Astrocyte of the cerebellum (primary cell): Measurements from ENCODE around the gene KRTAP10-5.

Experiments used
- DNase-seq: peaks from one replicate; pipeline ENCODE4 v3.0.0-alpha.2; 2011; ENCODE audit warnings: low read depth
- H3K4me3 ChIP-seq: 2 replicates; pipeline ENCODE4 v1.5.1; 2011; ENCODE audit warnings: mild to moderate bottlenecking, low read depth, low read length, moderate library complexity
- CTCF ChIP-seq: IDR thresholded peaks from 2 replicates; pipeline ENCODE4 v1.5.1; 2012; ENCODE audit warnings: low read length, low read depth, moderate library complexity, mild to moderate bottlenecking; ENCODE audit errors: missing control alignments
- in situ Hi-C: cut with HindIII; loops from 2 replicates; pipeline ENCODE4 v1.10.0; 2017; ENCODE audit warnings: low sequenced_read_pairs

Gene KRTAP10-5

GRCh38 chr21:44571844-44572782, 8.3 kb downstream of the KRTAP10-5 start:
- no peak for TF ChIP-seq CTCF
- no peak for DNase-seq
- no peak overlapping the region for H3K4me3 ChIP-seq
- in situ Hi-C loops: no loop called here

GRCh38 chr21:44571296-44571695, 9.1 kb downstream of the KRTAP10-5 start:
- in situ Hi-C loops: no loop called here
- no peak for TF ChIP-seq CTCF
- no peak overlapping the region for H3K4me3 ChIP-seq
- DNase-seq: no peak

- no peak for DNase-seq
- H3K4me3 ChIP-seq: no peak overlapping the region
- in situ Hi-C loops: no loop called here
- no peak for TF ChIP-seq CTCF
Observed at GRCh38 chr21:44569861-44570517, 10.4 kb downstream of the KRTAP10-5 start.

- TF ChIP-seq CTCF: no peak
- in situ Hi-C loops: no loop called here
- no peak for DNase-seq
Observed at GRCh38 chr21:44568667-44569556, 11.5 kb downstream of the KRTAP10-5 start.

GRCh38 chr21:44568261-44568660, 12.1 kb downstream of the KRTAP10-5 start:
- no peak for DNase-seq
- TF ChIP-seq CTCF: no peak
- in situ Hi-C loops: no loop called here
- no peak overlapping the region for H3K4me3 ChIP-seq

More at GRCh38 chr21:44568667-44569556, 11.5 kb downstream of the KRTAP10-5 start:
- no peak overlapping the region for H3K4me3 ChIP-seq
